RWPE2 (cell line): Measurements from ENCODE around the gene DCAF16.
A peak's percentile ranks its signal among the peaks of the same experiment; 100 is the strongest.

Experiments used
- ATAC-seq: fragments of 200-7000 bp; cut with Tn5 transposase; 3 replicates; pipeline ENCODE4 v1.9.1; 2021; ENCODE audit warnings: low read depth
- DNase-seq: peaks from one replicate; pipeline ENCODE4 v3.0.0-alpha.2; 2020; ENCODE audit warnings: low spot score
- H3K27ac ChIP-seq: fragments of 450-650 bp; 2 replicates; pipeline ENCODE4 v1.5.1; 2017; ENCODE audit warnings: mild to moderate bottlenecking; ENCODE audit not compliant: poor library complexity, severe bottlenecking
- H3K27me3 ChIP-seq: fragments of 250-450 bp; sonication (Bioruptor Pico); 2 replicates; pipeline ENCODE4 v1.5.1; 2021; ENCODE audit warnings: mild to moderate bottlenecking, moderate library complexity; ENCODE audit not compliant: insufficient read depth, poor library complexity, severe bottlenecking
- H3K36me3 ChIP-seq: fragments of 250-450 bp; sonication (Bioruptor Pico); 2 replicates; pipeline ENCODE4 v1.5.1; 2020; ENCODE audit warnings: low read depth, mild to moderate bottlenecking, moderate library complexity
- H3K4me1 ChIP-seq: fragments of 250-450 bp; sonication (Bioruptor Pico); 2 replicates; pipeline ENCODE4 v1.5.1; 2021; ENCODE audit warnings: mild to moderate bottlenecking, moderate library complexity; ENCODE audit not compliant: insufficient read depth, poor library complexity, severe bottlenecking
- H3K4me3 ChIP-seq: fragments of 250-450 bp; sonication (Bioruptor Pico); 2 replicates; pipeline ENCODE4 v1.5.1; 2021; ENCODE audit warnings: mild to moderate bottlenecking, moderate library complexity; ENCODE audit not compliant: severe bottlenecking
- H3K9me3 ChIP-seq: fragments of 250-450 bp; sonication (Bioruptor Pico); 2 replicates; pipeline ENCODE4 v1.5.1; 2021; ENCODE audit warnings: mild to moderate bottlenecking, moderate library complexity; ENCODE audit not compliant: severe bottlenecking
- TF ChIP-seq, protein P1 (sequence below): fragments of 450-650 bp; IDR thresholded peaks from one replicate; pipeline ENCODE4 v1.5.1; 2017; ENCODE audit warnings: mild to moderate bottlenecking, moderate library complexity; ENCODE audit not compliant: poor library complexity, severe bottlenecking

DCAF16 gene

DNA sequence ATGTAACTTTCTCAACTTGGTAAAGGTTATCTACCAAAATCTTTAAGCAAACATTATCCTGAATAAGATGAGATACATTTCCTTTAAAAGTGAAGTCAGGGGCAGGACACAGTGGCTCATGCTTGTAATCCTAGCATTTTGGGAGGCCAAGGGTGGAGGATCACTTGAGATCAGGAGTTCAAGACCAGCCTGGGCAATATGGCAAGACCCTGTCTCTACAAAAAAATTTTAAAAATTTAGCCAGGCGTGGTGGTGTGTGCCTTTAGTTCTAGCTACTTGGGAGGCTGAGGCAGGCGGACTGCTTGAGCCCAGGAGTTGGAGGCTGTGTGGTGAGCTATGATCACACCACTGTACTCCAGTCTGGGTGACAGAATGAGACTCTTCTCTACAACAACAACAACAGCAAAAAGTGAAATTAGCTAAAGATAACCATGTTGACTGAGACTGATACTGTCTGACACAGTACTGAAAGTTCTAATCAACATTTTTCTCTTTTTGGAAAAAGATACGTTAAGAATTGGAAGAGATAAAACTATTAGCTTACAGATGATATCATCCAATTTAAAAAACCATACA, 4.9 kb downstream of the DCAF16 start:
- TF ChIP-seq, protein P1, sequence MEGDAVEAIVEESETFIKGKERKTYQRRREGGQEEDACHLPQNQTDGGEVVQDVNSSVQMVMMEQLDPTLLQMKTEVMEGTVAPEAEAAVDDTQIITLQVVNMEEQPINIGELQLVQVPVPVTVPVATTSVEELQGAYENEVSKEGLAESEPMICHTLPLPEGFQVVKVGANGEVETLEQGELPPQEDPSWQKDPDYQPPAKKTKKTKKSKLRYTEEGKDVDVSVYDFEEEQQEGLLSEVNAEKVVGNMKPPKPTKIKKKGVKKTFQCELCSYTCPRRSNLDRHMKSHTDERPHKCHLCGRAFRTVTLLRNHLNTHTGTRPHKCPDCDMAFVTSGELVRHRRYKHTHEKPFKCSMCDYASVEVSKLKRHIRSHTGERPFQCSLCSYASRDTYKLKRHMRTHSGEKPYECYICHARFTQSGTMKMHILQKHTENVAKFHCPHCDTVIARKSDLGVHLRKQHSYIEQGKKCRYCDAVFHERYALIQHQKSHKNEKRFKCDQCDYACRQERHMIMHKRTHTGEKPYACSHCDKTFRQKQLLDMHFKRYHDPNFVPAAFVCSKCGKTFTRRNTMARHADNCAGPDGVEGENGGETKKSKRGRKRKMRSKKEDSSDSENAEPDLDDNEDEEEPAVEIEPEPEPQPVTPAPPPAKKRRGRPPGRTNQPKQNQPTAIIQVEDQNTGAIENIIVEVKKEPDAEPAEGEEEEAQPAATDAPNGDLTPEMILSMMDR: no peak
- H3K9me3 ChIP-seq: no peaks in the 10 kb centered on the region
- peaks cover 75% of the 10 kb centered on the region for H3K36me3 ChIP-seq
- no peaks in the 10 kb centered on the region for H3K27me3 ChIP-seq
- H3K4me1 ChIP-seq: peaks cover 20% of the 10 kb centered on the region
- ATAC-seq (no peak), DNase-seq (no peak)
- no peak overlapping the region for H3K4me3 ChIP-seq
- no peak overlapping the region for H3K27ac ChIP-seq

DNA sequence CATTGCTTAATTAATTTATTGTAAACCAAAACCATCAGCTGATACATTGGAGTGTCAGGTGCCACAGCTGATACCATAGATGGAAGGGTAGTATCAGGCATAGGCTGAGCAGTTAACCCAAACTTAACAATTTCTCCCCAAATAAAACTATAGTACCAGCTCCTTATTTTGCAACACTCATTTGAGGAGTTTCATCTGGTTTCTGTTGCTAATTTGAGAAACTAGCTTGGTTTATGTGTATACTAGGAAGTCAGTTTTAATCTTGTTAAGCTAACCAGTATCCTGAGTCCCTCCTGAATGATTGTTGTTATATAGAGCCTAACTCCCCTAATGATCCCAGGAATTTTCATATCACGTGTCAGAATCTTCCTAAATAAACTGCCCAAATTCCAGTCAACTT, 12.7 kb downstream of the DCAF16 start:
- Histone ChIP-seq H3K4me3 (no peak overlapping the region), H3K9me3 (no peaks in the 10 kb centered on the region), H3K36me3 (peaks cover 45% of the 10 kb centered on the region), H3K4me1 (no peaks in the 10 kb centered on the region), H3K27me3 (no peaks in the 10 kb centered on the region), H3K27ac (no peak overlapping the region)
- no peak for DNase-seq
- TF ChIP-seq, protein P1: no peak
- no peak for ATAC-seq

DNA sequence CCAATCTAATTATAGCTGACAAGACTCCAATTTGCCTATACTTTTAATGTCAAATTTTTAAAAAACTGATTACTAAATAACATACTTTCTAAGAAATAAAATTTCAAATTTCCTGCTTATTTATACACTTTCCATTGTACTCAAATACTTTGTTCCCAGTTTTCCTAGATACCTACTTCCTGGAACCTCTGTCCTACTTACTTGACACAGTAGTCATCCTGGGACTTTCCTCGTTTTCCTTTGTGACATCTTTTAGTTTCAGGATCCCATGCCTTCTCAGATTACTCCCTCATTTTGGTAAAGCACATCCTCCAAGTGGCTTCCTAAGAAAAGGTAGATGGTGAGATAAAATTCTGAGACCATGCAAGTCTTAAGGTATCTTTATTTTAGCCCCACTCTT, 15.8 kb downstream of the DCAF16 start:
- H3K4me3 ChIP-seq: no peak overlapping the region
- no peaks in the 10 kb centered on the region for H3K9me3 ChIP-seq
- TF ChIP-seq, protein P1: no peak
- peaks cover 28% of the 10 kb centered on the region for H3K36me3 ChIP-seq
- no peaks in the 10 kb centered on the region for H3K4me1 ChIP-seq
- no peaks in the 10 kb centered on the region for H3K27me3 ChIP-seq
- ATAC-seq: no peak
- no peak overlapping the region for H3K27ac ChIP-seq
- no peak for DNase-seq

DNA sequence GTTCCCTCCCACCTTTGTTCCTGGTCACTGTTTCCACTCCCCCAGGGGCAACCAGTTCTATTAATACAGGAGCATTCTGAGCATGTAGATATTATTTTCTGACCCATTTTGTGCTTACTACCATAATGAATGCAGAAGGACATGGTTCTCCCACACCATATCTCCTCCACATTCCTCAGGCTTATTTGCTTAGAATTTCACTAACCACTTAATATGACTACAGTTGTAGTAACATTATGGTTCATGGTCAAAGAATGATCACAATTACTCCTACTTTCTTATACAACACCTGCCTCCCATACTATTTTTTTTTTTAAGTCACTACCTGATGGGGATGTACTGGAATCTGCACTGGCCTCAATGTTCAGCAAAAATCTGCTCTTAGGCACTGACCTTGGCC, 21.6 kb downstream of the DCAF16 start:
- Histone ChIP-seq H3K27me3 (no peaks in the 10 kb centered on the region), H3K27ac (no peak overlapping the region), H3K9me3 (no peaks in the 10 kb centered on the region), H3K4me3 (no peak overlapping the region), H3K36me3 (peaks cover 15% of the 10 kb centered on the region), H3K4me1 (peaks cover 3% of the 10 kb centered on the region)
- ATAC-seq (no peak; the same call in 2 of the 3 replicates), DNase-seq (no peak)
- TF ChIP-seq, protein P1: no peak

DNA sequence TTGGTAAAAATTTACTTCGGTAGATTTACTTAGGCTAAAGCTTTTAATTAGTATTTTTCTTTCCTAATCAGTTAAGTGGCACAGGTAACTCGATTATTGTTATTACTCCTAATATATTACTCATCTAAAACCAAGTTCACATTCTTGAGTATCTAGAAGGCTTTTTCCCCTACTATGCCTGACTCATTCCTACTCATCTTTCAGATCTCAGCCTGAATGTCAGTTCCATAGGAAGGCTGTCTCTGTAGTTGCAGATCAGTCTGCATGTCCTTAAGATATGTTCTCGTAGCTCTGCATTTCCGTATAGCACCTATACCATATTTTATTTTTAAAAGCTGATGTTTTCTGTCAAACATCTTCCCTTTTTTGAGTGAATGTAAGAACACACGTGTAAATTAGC, 23.2 kb downstream of the DCAF16 start:
- TF ChIP-seq, protein P1: no peak
- ATAC-seq (peak; percentile 99), DNase-seq (no peak)
- H3K36me3 ChIP-seq: peaks cover 6% of the 10 kb centered on the region
- H3K27me3 ChIP-seq: peaks cover 2% of the 10 kb centered on the region
- no peak overlapping the region for H3K27ac ChIP-seq
- H3K4me3 ChIP-seq: no peak overlapping the region
- H3K4me1 ChIP-seq: peaks cover 3% of the 10 kb centered on the region
- H3K9me3 ChIP-seq: no peaks in the 10 kb centered on the region
